Fibroblast of lung (primary cell): ENCODE measurements around the gene ASTN2.

Experiments used
- CTCF ChIP-seq, 2 donors: IDR thresholded peaks in 1 of 2; conservative IDR thresholded peaks in 1 of 2; 1 replicate in 1 of 2; 2 replicates in 1 of 2; pipeline ENCODE4 v1.5.1; 2011 to 2012; ENCODE audit warnings: low read length in 2 of 2, control low read depth in 1 of 2, inconsistent platforms in 1 of 2, low read depth in 1 of 2, mild to moderate bottlenecking in 1 of 2
- EZH2 ChIP-seq: IDR thresholded peaks from 2 replicates; pipeline ENCODE4 v1.5.1; 2012; ENCODE audit warnings: low read length, control low read depth, mild to moderate bottlenecking; ENCODE audit errors: missing control alignments

GRCh38 chr9:116944714-116945534, 469.9 kb downstream of the ASTN2 start:
- no peak for TF ChIP-seq CTCF (conservative IDR thresholded peaks at IDR 0.05 in 1 of 2, IDR thresholded peaks at IDR 0.05 in 1 of 2; ENCODE audit: low read depth in 1 of 2, low read length in 2 of 2)
- no peak for TF ChIP-seq EZH2
